Endothelial cell of umbilical vein (primary cell): ENCODE data around the gene TOB1. TPM values are rescaled to one million over a fixed set of nuclear protein-coding genes. Genes with fewer than 3 reads are reported as not detected.

Source experiments
- BruUV-seq: library from RNA; stranded (reverse); fragments of 400-500 nt; replicated peaks from 2 replicates; lab custom pipeline; 2021; lab: Mats Ljungman, UMichigan
- CTCF ChIA-PET: fragments of 300-600, 350-600 bp; sonication (Branson Sonifier 250); formaldehyde crosslinking; loops from one replicate; lab custom pipeline; 2021; ENCODE audit warnings: antibody characterized with exemption, inconsistent platforms; lab: Charles Lee
- POLR2A ChIA-PET: fragments of 300-600, 350-600 bp; sonication (Branson Sonifier 250); formaldehyde crosslinking; loops from one replicate; lab custom pipeline; 2021; ENCODE audit warnings: antibody characterized with exemption, inconsistent platforms; lab: Charles Lee
- DNase-seq: peaks from one replicate; pipeline ENCODE4 v3.0.0-alpha.2; 2011; ENCODE audit warnings: low read depth, low spot score
- FAIRE-seq: peaks from 2 replicates; lab custom pipeline; 2011; peaks lifted over from hg19 to GRCh38; lab: Jason Lieb, UNC
- H2AFZ ChIP-seq: 2 replicates; pipeline ENCODE4 v1.6.0; 2012; ENCODE audit warnings: low read depth, low read length, control low read depth, inconsistent platforms
- H3K27ac ChIP-seq: 2 replicates; pipeline ENCODE4 v1.5.1; 2011; ENCODE audit warnings: low read depth, mild to moderate bottlenecking, control low read depth, low read length, moderate library complexity; ENCODE audit not compliant: insufficient read depth
- H3K27me3 ChIP-seq, 2 experiments: 2 replicates each; pipeline versions ENCODE4 v1.6.0 to v1.6.1; 2011; ENCODE audit warnings: low read length in 2 of 2, mixed read lengths in 1 of 2; ENCODE audit not compliant: control insufficient read depth in 2 of 2, insufficient read depth in 2 of 2
- H3K36me3 ChIP-seq, 2 experiments: 2 replicates in 1 of 2; 3 replicates in 1 of 2; pipeline ENCODE4 v1.5.1; 2011; ENCODE audit warnings: low read length in 2 of 2, mild to moderate bottlenecking in 1 of 2, moderate library complexity in 1 of 2; ENCODE audit not compliant: control insufficient read depth in 2 of 2, insufficient read depth in 2 of 2; ENCODE audit errors: extremely low read depth in 1 of 2
- H3K4me1 ChIP-seq: 3 replicates; pipeline ENCODE4 v1.5.1; 2011; ENCODE audit warnings: mild to moderate bottlenecking, low read length; ENCODE audit not compliant: control insufficient read depth, insufficient read depth; ENCODE audit errors: extremely low read depth
- H3K4me2 ChIP-seq: 2 replicates; pipeline ENCODE4 v1.6.1; 2011; ENCODE audit warnings: low read length, control low read depth, mixed read lengths; ENCODE audit not compliant: insufficient read depth
- H3K4me3 ChIP-seq, 3 experiments: fragments of 200-600 bp in 1 of 3; sonication (generic), shearing (Covaris generic) in 1 of 3; replicated peaks in 1 of 3; 2 replicates each; pipeline ENCODE4 v1.5.1; 2011 to 2016; ENCODE audit warnings: control low read depth in 3 of 3, low read length in 3 of 3, mild to moderate bottlenecking in 2 of 3, inconsistent platforms in 1 of 3, low read depth in 1 of 3, moderate library complexity in 1 of 3; ENCODE audit not compliant: insufficient read depth in 1 of 3
- H3K79me2 ChIP-seq: 2 replicates; pipeline ENCODE4 v1.6.0; 2012; ENCODE audit warnings: low read length, inconsistent platforms; ENCODE audit not compliant: control insufficient read depth, insufficient read depth
- H3K9ac ChIP-seq: replicated peaks from 2 replicates; pipeline ENCODE3; 2011; ENCODE audit warnings: low read length, control low read depth; ENCODE audit not compliant: insufficient read depth; ENCODE audit errors: extremely low read depth
- H3K9me1 ChIP-seq: replicated peaks from 3 replicates; pipeline ENCODE4 v1.6.0; 2011; ENCODE audit warnings: mild to moderate bottlenecking, low read length; ENCODE audit not compliant: control insufficient read depth, insufficient read depth; ENCODE audit errors: extremely low read depth
- H3K9me3 ChIP-seq: replicated peaks from 2 replicates; pipeline ENCODE4 v1.5.1; 2012; ENCODE audit warnings: low read length, inconsistent platforms; ENCODE audit not compliant: control insufficient read depth, insufficient read depth
- H4K20me1 ChIP-seq: replicated peaks from 2 replicates; pipeline ENCODE3; 2011; ENCODE audit warnings: mild to moderate bottlenecking, low read length; ENCODE audit not compliant: control insufficient read depth, insufficient read depth; ENCODE audit errors: extremely low read depth
- EZH2 ChIP-seq: IDR thresholded peaks from 2 replicates; pipeline ENCODE4 v1.6.1; 2012; ENCODE audit warnings: borderline replicate concordance, low read depth, mild to moderate bottlenecking, moderate library complexity, low read length, inconsistent platforms; ENCODE audit not compliant: severe bottlenecking
- FOS ChIP-seq: IDR thresholded peaks from 2 replicates; pipeline ENCODE4 v1.6.1; 2011; ENCODE audit warnings: mild to moderate bottlenecking, low read length, moderate library complexity, borderline replicate concordance; ENCODE audit not compliant: insufficient read depth
- GATA2 ChIP-seq: IDR thresholded peaks from 2 replicates; pipeline ENCODE4 v1.7.0; 2011; ENCODE audit warnings: low read depth, mild to moderate bottlenecking, moderate library complexity, mixed read lengths, low read length; ENCODE audit not compliant: insufficient read length, insufficient read depth
- JUN ChIP-seq: IDR thresholded peaks from 2 replicates; pipeline ENCODE4 v1.6.1; 2011; ENCODE audit warnings: borderline replicate concordance, low read depth; ENCODE audit not compliant: insufficient read length, insufficient read depth
- MYC ChIP-seq: IDR thresholded peaks from one replicate; pipeline ENCODE4 v1.6.1; 2011; ENCODE audit warnings: mild to moderate bottlenecking, low read depth, low read length
- POLR2A ChIP-seq: IDR thresholded peaks from 2 replicates; pipeline ENCODE4 v1.6.1; 2012; ENCODE audit warnings: low read depth, mild to moderate bottlenecking, control low read depth, low read length
- POLR2AphosphoS5 ChIP-seq: IDR thresholded peaks from 2 replicates; pipeline ENCODE4 v1.6.1; 2012; ENCODE audit warnings: low read depth, mild to moderate bottlenecking, control low read depth, low read length, moderate library complexity; ENCODE audit not compliant: insufficient read depth
- dilution Hi-C: fragments of 300-500 bp; cut with MboI; formaldehyde crosslinking; loops from one replicate; pipeline ENCODE4 v1.15.0; 2019; ENCODE audit warnings: low sequenced_read_pairs; ENCODE audit not compliant: extremely low pct_ligation_motif_present
- intact Hi-C: fragments of 100-400 bp; cut with micrococcal nuclease; formaldehyde crosslinking; loops from one replicate; pipeline ENCODE4 v1.10.0; 2022
- polyA plus RNA-seq, 4 experiments: library from polyadenylated mRNA; depleted of rRNA in 3 of 4; stranded (reverse) in 3 of 4; unstranded in 1 of 4; fragments of >200 nt; gene quantifications; 2 replicates each; pipeline versions ENCODE4 v1.2.1 to v1.2.3, GENCODE V29; 2011 to 2012; ENCODE audit warnings: missing spikeins in 1 of 4
- total RNA-seq: library from RNA; stranded (reverse); gene quantifications from 2 replicates; pipeline ENCODE4 v1.2.3, GENCODE V29; 2021
- TF ChIP-seq, protein P1 (sequence below): IDR thresholded peaks from 2 replicates; pipeline ENCODE4 v1.6.1; 2011; ENCODE audit not compliant: insufficient read depth, insufficient read length
- TF ChIP-seq, protein P2 (sequence below), 2 donors: IDR thresholded peaks; 1 replicate in 1 of 2; 2 replicates in 1 of 2; pipeline ENCODE4 v1.5.1; 2011; ENCODE audit warnings: low read length in 2 of 2, mild to moderate bottlenecking in 2 of 2, moderate library complexity in 2 of 2, control low read depth in 1 of 2, inconsistent platforms in 1 of 2, low read depth in 1 of 2; ENCODE audit not compliant: insufficient read depth in 1 of 2; ENCODE audit errors: extremely low read depth in 1 of 2

The TOB1 gene
- total and polyA plus RNA-seq, 2 donors (not counting 3 experiments of a cell fraction or from before 2014, with no cell fraction given), result 3.3 to 12.9 TPM

DNA sequence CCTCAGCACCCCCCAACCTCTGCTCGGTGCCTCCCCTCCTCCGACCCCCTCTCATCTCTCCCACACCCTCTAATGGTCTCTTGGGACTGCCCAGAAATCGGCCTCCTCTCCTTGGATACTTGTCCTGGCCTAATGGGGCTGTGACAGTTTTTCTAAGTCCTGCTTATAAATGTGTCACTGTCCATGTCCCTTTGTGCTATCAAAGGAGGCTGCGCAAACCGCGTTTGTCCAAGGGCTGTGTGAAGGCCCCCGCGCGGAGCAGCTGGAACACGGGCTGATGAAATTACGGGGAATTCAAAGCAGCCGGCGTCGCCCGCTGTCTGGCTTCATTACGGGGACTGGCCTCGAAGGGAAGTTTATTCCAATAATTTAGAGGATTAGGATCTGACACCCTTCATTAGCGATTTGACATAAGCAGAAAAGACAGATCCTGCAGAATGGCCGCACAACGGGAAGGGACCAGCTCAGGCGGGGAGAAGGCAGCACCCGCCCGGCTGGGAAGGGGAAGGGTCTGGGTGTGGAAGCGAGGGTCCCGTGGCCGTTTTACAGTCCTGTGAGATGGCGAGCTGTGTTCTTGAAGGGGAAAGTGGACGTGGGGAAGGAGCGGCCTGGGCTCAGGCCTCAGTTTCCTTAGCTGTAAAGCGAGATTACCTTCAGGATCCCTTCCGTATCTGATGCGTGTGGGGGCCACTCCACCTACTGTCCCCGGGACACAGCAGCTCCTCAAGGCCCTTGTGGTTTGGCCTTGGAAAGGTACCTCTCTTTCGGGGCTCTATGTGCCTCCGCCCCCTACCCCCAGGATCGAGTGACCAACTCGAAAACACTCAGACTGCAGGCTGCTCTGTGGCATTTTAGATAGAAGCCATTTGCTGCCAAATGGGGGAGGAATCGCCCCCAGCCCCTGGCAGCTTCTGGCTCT lies 32.4 kb downstream of the TOB1 start:
- ChIA-PET POLR2A (no interaction called here), CTCF (interaction anchor here (1.4 to 3.7 kb wide), 3 partner anchors 18 to 30 kb away, joined by 4 to 16 read pairs (median 5); no protein-coding TSS in a partner anchor)
- H3K9me1 ChIP-seq, result no peaks in the 10 kb centered on the region
- no peaks in the 10 kb centered on the region for H4K20me1 ChIP-seq
- dilution Hi-C loops, result no loop called here
- intact Hi-C loops, result no loop called here
- no peak for FAIRE-seq
- no TSS peak for BruUV-seq
- no peak overlapping the region for H3K4me3 ChIP-seq
- no peaks in the 10 kb centered on the region for H3K27me3 ChIP-seq
- H3K27ac ChIP-seq, result no peak overlapping the region
- no peak overlapping the region for H2AFZ ChIP-seq
- TF ChIP-seq POLR2AphosphoS5 (no peak), FOS (no peak), MYC (no peak), EZH2 (no peak), JUN (no peak), POLR2A (no peak), GATA2 (no peak)
- TF ChIP-seq, protein P1, sequence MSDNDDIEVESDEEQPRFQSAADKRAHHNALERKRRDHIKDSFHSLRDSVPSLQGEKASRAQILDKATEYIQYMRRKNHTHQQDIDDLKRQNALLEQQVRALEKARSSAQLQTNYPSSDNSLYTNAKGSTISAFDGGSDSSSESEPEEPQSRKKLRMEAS, result no peak
- TF ChIP-seq, protein P2, sequence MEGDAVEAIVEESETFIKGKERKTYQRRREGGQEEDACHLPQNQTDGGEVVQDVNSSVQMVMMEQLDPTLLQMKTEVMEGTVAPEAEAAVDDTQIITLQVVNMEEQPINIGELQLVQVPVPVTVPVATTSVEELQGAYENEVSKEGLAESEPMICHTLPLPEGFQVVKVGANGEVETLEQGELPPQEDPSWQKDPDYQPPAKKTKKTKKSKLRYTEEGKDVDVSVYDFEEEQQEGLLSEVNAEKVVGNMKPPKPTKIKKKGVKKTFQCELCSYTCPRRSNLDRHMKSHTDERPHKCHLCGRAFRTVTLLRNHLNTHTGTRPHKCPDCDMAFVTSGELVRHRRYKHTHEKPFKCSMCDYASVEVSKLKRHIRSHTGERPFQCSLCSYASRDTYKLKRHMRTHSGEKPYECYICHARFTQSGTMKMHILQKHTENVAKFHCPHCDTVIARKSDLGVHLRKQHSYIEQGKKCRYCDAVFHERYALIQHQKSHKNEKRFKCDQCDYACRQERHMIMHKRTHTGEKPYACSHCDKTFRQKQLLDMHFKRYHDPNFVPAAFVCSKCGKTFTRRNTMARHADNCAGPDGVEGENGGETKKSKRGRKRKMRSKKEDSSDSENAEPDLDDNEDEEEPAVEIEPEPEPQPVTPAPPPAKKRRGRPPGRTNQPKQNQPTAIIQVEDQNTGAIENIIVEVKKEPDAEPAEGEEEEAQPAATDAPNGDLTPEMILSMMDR (IDR thresholded peaks at IDR 0.05; ENCODE audit: extremely low read depth in 1 of 2, insufficient read depth in 1 of 2, low read depth in 1 of 2, low read length in 2 of 2), result no peak
- no peaks in the 10 kb centered on the region for H3K4me1 ChIP-seq
- H3K9me3 ChIP-seq, result no peaks in the 10 kb centered on the region
- no peaks in the 10 kb centered on the region for H3K79me2 ChIP-seq
- H3K36me3 ChIP-seq, result no peaks in the 10 kb centered on the region
- no peak overlapping the region for H3K9ac ChIP-seq
- no peak overlapping the region for H3K4me2 ChIP-seq
- no peak for DNase-seq
